Spinal cord (tissue), 10 donors: Measurements from ENCODE around the gene SRP9. TPM values are rescaled to one million over a fixed set of nuclear protein-coding genes. Genes with fewer than 3 reads are reported as not detected.
A peak's percentile ranks its signal among the peaks of the same experiment; 100 is the strongest.
"Not testable (repeated sequence)": the region's sequence is repeated elsewhere in the genome, so short reads cannot be mapped to it uniquely, and the experiment has no call there.

Experiments used
- DNase-seq, 6 donors: peaks; one replicate each; pipeline versions ENCODE4 v3.0.0 to v3.0.0-alpha.2; 2013 to 2015; ENCODE audit warnings: low spot score in 6 of 6, low read depth in 4 of 6
- H3K27ac ChIP-seq: one replicate; pipeline ENCODE4 v1.5.1; 2013; ENCODE audit warnings: low read depth, low read length, control low read depth
- H3K27me3 ChIP-seq: one replicate; pipeline ENCODE4 v1.6.1; 2013; ENCODE audit warnings: low read length; ENCODE audit not compliant: control insufficient read depth, insufficient read depth
- H3K36me3 ChIP-seq: one replicate; pipeline ENCODE4 v1.6.1; 2013; ENCODE audit warnings: low read length; ENCODE audit not compliant: control insufficient read depth, insufficient read depth
- H3K4me1 ChIP-seq: one replicate; pipeline ENCODE4 v1.6.1; 2013; ENCODE audit warnings: low read length; ENCODE audit not compliant: control insufficient read depth, insufficient read depth
- H3K4me3 ChIP-seq: one replicate; pipeline ENCODE4 v1.5.1; 2013; ENCODE audit warnings: low read depth, low read length, control low read depth
- H3K9me3 ChIP-seq: one replicate; pipeline ENCODE4 v1.6.1; 2013; ENCODE audit warnings: low read length; ENCODE audit not compliant: control insufficient read depth, insufficient read depth
- WGBS: methylation state at CpG from one replicate; pipeline ENCODE4 v1.1.5; 2013; ENCODE audit warnings: missing lambda C conversion rate; ENCODE audit not compliant: insufficient coverage; 5-methylcytosine and 5-hydroxymethylcytosine counted together
- polyA plus RNA-seq, 2 donors: library from polyadenylated mRNA; unstranded; fragments of 120-200 nt; gene quantifications; one replicate each; pipeline ENCODE4 v1.2.1, GENCODE V29; 2013; ENCODE audit not compliant: insufficient read length in 2 of 2
- total RNA-seq, 2 donors: library from RNA; depleted of rRNA in 1 of 2; stranded (reverse); fragments of 120-200 nt in 1 of 2; fragments of >200 nt in 1 of 2; gene quantifications; one replicate each; pipeline versions ENCODE4 v1.2.3 to v1.2.4, GENCODE V29; 2013 to 2014
- donor health status: healthy.

Gene SRP9
- total and polyA plus RNA-seq, 4 donors: 275 to 427 (median 361) TPM

- Histone ChIP-seq H3K4me1 (peaks cover 70% of the 10 kb centered on the region), H3K27me3 (no peaks in the 10 kb centered on the region), H3K36me3 (peaks cover 3% of the 10 kb centered on the region), H3K27ac (peak overlapping the region; percentile 69), H3K4me3 (no peak overlapping the region), H3K9me3 (no peaks in the 10 kb centered on the region)
- DNase-seq: peak in 1 of 6 donors; percentile 38
- WGBS: 73% methylated on average over 5 of the region's 8 CpGs
Measured at GRCh38 chr1:225812488-225813213, 35.0 kb downstream of the SRP9 start.

DNA sequence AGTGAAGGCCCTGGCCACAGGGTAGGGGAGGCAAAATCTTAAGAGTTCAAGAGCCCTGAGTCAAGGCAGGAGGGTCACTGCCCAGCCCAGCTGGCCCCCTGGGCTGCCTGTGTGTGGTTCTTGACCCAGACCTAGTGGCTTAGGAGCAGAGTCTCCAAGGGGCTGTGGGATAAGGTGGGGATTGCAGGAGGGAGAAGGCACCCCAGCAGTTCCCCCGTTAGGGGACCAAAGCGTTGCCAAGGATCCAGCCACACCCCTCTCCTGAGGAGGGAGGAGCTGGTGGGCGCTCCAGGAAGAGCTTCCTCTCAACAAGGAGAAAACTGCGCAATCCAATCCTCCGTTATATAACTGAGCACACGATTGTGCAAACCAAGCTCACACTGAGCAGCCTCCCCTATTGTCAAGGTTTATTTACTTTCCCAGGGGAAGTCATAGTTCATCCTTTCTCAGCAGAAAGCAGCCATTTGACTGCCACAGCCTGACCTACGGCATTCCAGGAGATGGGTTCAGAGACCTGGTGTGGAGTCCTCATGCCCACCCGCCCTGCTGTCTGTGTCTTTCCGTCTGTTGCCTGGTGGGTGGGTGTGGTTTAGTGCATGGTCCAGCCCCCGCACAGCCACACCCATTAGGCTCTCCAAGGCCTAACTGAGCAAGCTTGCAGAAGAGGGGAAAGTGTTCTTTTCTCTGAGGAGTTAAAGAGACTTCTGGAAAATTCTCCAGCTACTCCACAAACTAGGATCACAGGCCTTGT lies 35.8 kb downstream of the SRP9 start:
- H3K36me3 ChIP-seq: peaks cover 3% of the 10 kb centered on the region
- 67% methylated on average over 3 of the region's 10 CpGs for WGBS
- no peaks in the 10 kb centered on the region for H3K27me3 ChIP-seq
- H3K4me3 ChIP-seq: no peak overlapping the region
- peak overlapping the region; percentile 69 for H3K27ac ChIP-seq
- H3K9me3 ChIP-seq: no peaks in the 10 kb centered on the region
- peaks cover 73% of the 10 kb centered on the region for H3K4me1 ChIP-seq
- peak in 1 of 6 donors; percentile 62 for DNase-seq

DNA sequence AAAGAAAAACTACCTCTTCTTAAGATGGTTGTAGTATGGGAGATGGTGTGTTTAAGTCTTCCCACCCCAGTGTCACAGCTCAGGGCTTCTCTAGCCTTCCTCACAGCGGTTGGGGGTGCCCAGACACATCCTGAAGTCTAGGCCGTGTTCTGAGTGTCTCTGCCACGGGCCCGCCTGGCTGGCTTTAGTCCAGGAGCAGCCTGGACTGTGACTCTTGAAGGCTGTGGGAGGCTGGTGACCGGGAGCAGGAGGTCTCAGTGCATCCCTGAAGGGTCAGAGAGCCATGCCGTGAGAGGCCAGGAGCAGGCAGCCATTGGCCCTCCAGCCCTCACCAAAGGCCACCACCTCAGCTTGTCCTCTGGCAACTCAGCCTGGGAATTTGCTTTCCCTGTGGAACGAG lies 36.8 kb downstream of the SRP9 start:
- H3K4me1 ChIP-seq: peaks cover 73% of the 10 kb centered on the region
- H3K9me3 ChIP-seq: no peaks in the 10 kb centered on the region
- H3K36me3 ChIP-seq: peaks cover 3% of the 10 kb centered on the region
- H3K4me3 ChIP-seq: no peak overlapping the region
- H3K27me3 ChIP-seq: no peaks in the 10 kb centered on the region
- no peak for DNase-seq
- 78% methylated on average over 5 of the region's 7 CpGs for WGBS
- no peak overlapping the region for H3K27ac ChIP-seq

- not testable (repeated sequence) for DNase-seq, H3K4me3 ChIP-seq, H3K36me3 ChIP-seq, H3K9me3 ChIP-seq, H3K27ac ChIP-seq, H3K27me3 ChIP-seq
- H3K4me1 ChIP-seq: peaks cover 72% of the 10 kb centered on the region
- 97% methylated on average over 4 of the region's 7 CpGs for WGBS
Measured at GRCh38 chr1:225815090-225815489, 37.5 kb downstream of the SRP9 start.

GRCh38 chr1:225815526-225816178 lies 38.0 kb downstream of the SRP9 start:
- Histone ChIP-seq H3K4me3 (no peak overlapping the region), H3K27ac (no peak overlapping the region), H3K4me1 (peaks cover 71% of the 10 kb centered on the region), H3K36me3 (peaks cover 3% of the 10 kb centered on the region), H3K9me3 (no peaks in the 10 kb centered on the region), H3K27me3 (no peaks in the 10 kb centered on the region)
- peak in 1 of 6 donors; percentile 50 for DNase-seq
- 87% methylated on average over 13 of the region's 17 CpGs for WGBS

GRCh38 chr1:225816643-225817538 lies 39.3 kb downstream of the SRP9 start:
- WGBS: 49% methylated on average over 13 of the region's 17 CpGs
- Histone ChIP-seq H3K9me3 (no peaks in the 10 kb centered on the region), H3K27ac (peak overlapping the region; percentile 69), H3K4me3 (no peak overlapping the region), H3K4me1 (peaks cover 59% of the 10 kb centered on the region), H3K36me3 (peaks cover 3% of the 10 kb centered on the region), H3K27me3 (no peaks in the 10 kb centered on the region)
- peak in 1 of 6 donors; percentile 48 for DNase-seq

GRCh38 chr1:225817611-225818061 lies 40.0 kb downstream of the SRP9 start:
- H3K4me3 ChIP-seq: no peak overlapping the region
- 76% methylated on average over 6 of the region's 8 CpGs for WGBS
- no peaks in the 10 kb centered on the region for H3K9me3 ChIP-seq
- peak in 2 of 6 donors; percentile 45 to 78 for DNase-seq
- peaks cover 3% of the 10 kb centered on the region for H3K36me3 ChIP-seq
- H3K27ac ChIP-seq: peak overlapping the region; percentile 69
- peaks cover 51% of the 10 kb centered on the region for H3K4me1 ChIP-seq
- H3K27me3 ChIP-seq: no peaks in the 10 kb centered on the region

GRCh38 chr1:225818229-225818628 lies 40.6 kb downstream of the SRP9 start:
- Histone ChIP-seq H3K27me3 (no peaks in the 10 kb centered on the region), H3K27ac (no peak overlapping the region), H3K4me1 (peaks cover 45% of the 10 kb centered on the region), H3K36me3 (peaks cover 3% of the 10 kb centered on the region), H3K9me3 (no peaks in the 10 kb centered on the region), H3K4me3 (no peak overlapping the region)
- 67% methylated on average over 3 of the region's 7 CpGs for WGBS
- DNase-seq: no peak
